ENCODE measurements around the gene GLI2. TPM values are rescaled to one million over a fixed set of nuclear protein-coding genes. Genes with fewer than 3 reads are reported as not detected.

The GLI2 gene
- total RNA-seq, 2 donors from 2014 or later, result not detected

DNA sequence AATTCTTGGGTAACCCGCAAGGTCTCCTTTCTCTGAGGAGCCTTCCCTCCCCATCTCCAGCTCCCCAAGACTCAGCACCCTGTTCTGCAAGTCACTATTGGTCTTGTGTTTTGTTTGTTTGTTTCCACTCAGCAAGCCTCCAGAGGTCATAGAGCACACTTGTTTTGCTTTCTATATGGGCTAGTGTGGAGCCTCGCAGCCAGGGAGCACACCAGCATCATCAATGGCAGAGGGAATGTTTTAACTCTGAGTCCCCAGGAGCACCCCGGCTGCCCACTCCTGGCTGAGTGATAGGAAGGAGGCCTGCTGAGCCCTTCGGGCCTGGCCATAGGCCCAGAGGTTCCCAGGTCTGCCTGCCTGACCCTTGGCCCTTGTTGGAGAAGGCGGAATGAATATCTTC is 36.6 kb downstream of the GLI2 start:
- no peaks in the 10 kb centered on the region for H3K4me1 Mint-ChIP-seq
- H3K27me3 Mint-ChIP-seq, result no peaks in the 10 kb centered on the region
- no peaks in the 10 kb centered on the region for H3K9me3 Mint-ChIP-seq
- no peak overlapping the region for H3K4me3 Mint-ChIP-seq
- no peak for ATAC-seq (replicated peaks)
- H3K36me3 Mint-ChIP-seq (ENCODE audit: low read depth), result no peaks in the 10 kb centered on the region
- no peak overlapping the region for H3K27ac Mint-ChIP-seq

DNA sequence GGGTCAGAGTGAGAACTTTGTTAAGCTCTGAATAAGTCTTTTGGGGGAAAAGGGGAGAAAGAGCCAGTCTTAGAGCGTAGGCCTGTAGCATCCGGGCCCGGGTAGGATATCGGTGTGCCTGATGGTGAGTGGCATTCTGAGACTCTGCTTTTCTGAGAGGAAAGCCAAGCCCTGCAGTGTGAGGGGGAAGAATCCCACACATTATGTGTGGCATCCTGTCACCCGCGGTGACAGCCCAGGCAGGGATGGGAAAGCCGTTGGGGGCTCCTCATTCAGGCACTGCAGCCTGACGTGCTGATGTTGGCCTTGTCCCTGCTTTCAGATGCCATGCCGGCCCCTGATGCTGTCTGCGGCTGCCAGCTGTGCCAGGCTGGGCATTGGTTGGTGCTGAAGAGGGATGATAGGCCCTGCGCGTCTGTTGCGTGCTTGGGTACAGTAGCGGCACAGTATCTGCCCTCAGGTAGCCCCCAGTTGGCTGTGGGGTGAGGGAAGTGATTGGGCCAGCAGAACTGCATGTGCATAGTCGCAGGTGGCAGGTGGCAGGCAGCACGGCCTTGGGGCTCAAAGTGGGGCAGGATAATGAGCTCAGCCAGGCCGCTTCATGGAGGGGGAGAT is 37.6 kb downstream of the GLI2 start:
- H3K4me1 Mint-ChIP-seq, result no peaks in the 10 kb centered on the region
- H3K4me3 Mint-ChIP-seq, result no peak overlapping the region
- no peaks in the 10 kb centered on the region for H3K36me3 Mint-ChIP-seq (ENCODE audit: low read depth)
- no peak for ATAC-seq (replicated peaks)
- no peak overlapping the region for H3K27ac Mint-ChIP-seq
- no peaks in the 10 kb centered on the region for H3K9me3 Mint-ChIP-seq
- H3K27me3 Mint-ChIP-seq, result no peaks in the 10 kb centered on the region

DNA sequence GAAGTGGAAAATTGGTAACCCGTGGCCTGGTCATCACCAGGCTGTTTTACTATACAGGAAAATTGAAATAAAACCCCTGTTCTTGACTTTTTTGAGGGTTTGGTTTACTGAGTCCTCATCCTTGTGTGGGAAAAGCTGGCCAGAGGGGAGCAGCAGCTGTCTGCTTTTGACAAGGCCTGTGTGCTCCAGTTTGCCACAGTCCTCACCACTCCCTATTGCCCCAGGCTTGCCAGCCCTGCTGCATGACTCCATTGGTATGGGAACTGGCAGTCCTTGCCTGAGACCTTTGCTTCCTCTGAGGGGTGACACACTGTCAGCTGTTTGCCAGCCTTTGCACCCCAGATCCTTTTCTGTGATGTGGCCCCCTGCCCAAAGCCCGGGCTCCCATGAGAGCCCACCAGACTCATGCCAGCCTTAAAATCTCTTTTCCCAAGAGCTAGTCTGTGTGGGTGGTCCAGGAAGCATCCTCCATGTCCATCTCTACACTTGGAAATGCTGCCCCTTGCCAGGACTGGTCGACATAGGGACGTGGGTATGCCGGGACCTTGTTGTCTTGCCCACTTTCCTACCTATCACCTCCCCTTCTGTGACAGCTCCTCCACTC is 39.0 kb downstream of the GLI2 start:
- Mint-ChIP-seq H3K4me1 (no peaks in the 10 kb centered on the region), H3K9me3 (no peaks in the 10 kb centered on the region), H3K4me3 (no peak overlapping the region)

DNA sequence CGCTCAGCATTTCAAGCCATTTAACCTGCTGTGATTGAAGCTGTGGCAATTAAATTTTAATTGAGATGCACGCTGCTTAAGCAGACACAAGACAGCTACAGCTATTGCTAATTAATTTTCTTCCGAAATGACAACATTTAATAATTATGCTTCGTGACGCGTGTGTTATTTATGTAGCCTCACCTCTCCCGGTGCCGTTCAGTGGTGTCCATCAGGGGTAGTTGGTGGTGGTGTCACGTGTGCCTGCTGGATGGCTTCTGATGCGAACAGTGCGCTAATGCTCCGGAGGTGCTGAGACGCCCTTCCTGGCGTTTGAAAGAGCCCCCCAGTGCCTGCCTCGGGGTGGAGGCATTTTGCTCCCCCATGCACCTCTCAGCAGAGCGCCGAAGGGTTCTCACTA is 39.5 kb downstream of the GLI2 start:
- no peaks in the 10 kb centered on the region for H3K4me1 Mint-ChIP-seq
- H3K27ac Mint-ChIP-seq, result no peak overlapping the region
- ATAC-seq (replicated peaks), result no peak
- H3K4me3 Mint-ChIP-seq, result no peak overlapping the region
- H3K9me3 Mint-ChIP-seq, result no peaks in the 10 kb centered on the region
- no peaks in the 10 kb centered on the region for H3K36me3 Mint-ChIP-seq (ENCODE audit: low read depth)
- H3K27me3 Mint-ChIP-seq, result peaks cover 2% of the 10 kb centered on the region

More for the DNA sequence above, 39.0 kb downstream of the GLI2 start:
- Mint-ChIP-seq H3K27ac (no peak overlapping the region), H3K27me3 (no peaks in the 10 kb centered on the region), H3K36me3 (ENCODE audit: low read depth) (no peaks in the 10 kb centered on the region)
- no peak for ATAC-seq (replicated peaks)

DNA sequence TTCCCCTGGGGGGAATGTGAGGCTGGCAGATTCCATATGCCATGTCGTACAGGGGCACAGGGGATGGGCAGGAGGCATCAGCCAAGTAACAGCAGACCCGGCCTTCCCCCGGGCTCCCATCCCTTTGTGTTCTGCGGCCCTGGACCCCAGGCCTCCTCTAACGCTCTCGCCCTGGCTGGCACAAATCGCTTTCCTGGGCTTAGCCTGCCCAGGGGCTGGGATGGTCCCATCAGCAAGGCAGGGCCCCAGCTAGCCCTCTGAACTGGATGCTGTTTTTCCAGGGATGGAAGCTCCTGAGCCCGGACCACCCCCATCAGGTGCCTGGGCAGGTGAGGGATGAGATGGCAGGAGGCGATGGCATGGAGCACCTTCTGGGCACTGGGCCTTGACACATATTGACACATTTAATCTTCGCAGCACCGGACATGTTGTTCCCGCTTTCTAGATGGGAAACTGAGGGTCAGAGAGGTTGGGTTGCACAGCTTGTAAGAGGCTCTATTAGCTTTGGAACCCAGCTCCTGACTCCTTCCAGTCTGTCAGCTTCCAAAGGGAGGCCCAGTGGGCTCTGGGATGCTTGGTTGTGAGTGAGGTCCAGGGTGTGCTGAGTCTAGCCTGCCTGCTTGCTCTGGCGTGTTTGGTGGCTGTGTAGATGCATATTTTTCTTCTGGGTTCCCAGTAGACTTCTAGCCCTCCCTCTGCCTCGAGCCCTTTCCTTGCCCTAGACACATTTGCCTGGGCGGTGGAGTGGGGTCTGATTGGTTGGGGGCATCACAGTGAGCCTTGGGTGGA is 40.3 kb downstream of the GLI2 start:
- Mint-ChIP-seq H3K36me3 (ENCODE audit: low read depth) (no peaks in the 10 kb centered on the region), H3K27me3 (peaks cover 3% of the 10 kb centered on the region), H3K4me3 (no peak overlapping the region), H3K9me3 (no peaks in the 10 kb centered on the region), H3K27ac (no peak overlapping the region), H3K4me1 (no peaks in the 10 kb centered on the region)
- no peak for ATAC-seq (replicated peaks)

DNA sequence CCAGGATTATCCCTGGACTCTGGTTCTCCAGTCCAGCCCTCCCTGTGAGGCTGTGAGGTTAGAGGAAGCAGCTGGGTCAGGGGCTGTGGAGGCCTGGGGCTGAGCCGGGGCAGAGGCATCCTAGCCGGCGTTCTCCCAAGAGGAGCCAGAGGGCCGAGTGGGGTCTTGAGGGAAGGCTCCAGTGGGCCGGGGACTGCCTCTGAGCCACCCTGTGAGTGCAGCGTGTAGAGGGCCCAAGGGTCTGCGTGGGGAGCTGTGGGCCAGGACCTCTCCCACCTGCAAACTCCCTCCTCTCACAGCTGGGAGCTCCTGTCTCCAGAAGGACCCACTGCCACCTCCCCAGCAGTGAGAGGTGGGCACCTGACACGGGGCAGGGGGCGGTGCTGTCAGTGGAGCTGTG is 41.0 kb downstream of the GLI2 start:
- no peaks in the 10 kb centered on the region for H3K36me3 Mint-ChIP-seq (ENCODE audit: low read depth)
- no peaks in the 10 kb centered on the region for H3K4me1 Mint-ChIP-seq
- no peak overlapping the region for H3K4me3 Mint-ChIP-seq
- H3K9me3 Mint-ChIP-seq, result no peaks in the 10 kb centered on the region
- peaks cover 3% of the 10 kb centered on the region for H3K27me3 Mint-ChIP-seq
- no peak overlapping the region for H3K27ac Mint-ChIP-seq
- ATAC-seq (replicated peaks), result no peak

DNA sequence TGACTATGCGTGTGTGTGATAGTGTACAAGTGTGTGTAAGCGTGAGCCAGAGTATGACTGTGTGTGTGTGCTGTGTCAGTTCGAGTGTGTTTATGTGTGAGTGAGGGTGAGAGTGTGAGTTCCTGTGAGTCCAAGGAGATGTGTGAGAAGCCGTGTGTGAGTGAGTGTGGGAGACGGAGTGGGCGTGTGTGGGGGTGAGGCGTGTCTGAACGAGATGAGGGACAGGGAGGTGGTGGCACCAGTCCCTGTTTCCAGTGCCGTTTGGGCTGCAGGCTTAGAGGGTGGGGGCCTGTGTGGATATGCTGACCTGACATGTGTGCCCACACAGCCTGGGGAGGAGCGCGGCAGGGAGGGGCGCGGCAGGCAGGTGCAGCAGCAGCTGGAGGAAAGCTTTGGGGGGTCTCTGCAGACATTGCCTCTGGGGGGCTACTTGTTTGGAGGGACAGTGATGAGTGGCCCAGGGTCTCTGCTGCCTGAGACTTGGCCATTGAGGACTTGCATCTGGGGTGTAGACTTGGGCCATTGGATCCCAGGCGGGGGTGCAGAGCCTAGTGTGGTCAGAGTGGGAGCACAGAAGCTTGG is 41.6 kb downstream of the GLI2 start:
- Mint-ChIP-seq H3K9me3 (no peaks in the 10 kb centered on the region), H3K4me3 (no peak overlapping the region), H3K27ac (no peak overlapping the region), H3K36me3 (ENCODE audit: low read depth) (no peaks in the 10 kb centered on the region), H3K4me1 (no peaks in the 10 kb centered on the region), H3K27me3 (peaks cover 3% of the 10 kb centered on the region)
- ATAC-seq (replicated peaks), result no peak

DNA sequence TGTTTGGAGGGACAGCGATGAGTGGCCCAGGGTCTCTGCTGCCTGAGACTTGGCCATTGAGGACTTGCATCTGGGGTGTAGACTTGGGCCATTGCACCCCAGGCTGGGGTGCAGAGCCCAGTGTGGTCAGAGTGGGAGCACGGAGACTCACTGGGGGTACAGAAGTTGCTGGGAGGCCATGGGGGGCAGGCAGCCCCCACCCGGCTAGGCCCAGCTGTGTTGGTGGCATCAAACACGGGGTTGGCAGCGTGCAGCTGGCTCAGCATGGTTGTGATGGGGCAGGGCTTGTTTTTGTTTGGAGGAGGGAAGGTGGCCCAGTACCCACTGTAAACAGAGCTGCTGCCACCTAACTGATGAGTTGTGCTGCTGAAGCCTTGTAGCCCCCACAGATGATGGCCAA is 42.1 kb downstream of the GLI2 start:
- Mint-ChIP-seq H3K27me3 (peaks cover 3% of the 10 kb centered on the region), H3K4me3 (no peak overlapping the region), H3K4me1 (no peaks in the 10 kb centered on the region), H3K36me3 (ENCODE audit: low read depth) (no peaks in the 10 kb centered on the region), H3K27ac (no peak overlapping the region), H3K9me3 (no peaks in the 10 kb centered on the region)
- no peak for ATAC-seq (replicated peaks)

DNA sequence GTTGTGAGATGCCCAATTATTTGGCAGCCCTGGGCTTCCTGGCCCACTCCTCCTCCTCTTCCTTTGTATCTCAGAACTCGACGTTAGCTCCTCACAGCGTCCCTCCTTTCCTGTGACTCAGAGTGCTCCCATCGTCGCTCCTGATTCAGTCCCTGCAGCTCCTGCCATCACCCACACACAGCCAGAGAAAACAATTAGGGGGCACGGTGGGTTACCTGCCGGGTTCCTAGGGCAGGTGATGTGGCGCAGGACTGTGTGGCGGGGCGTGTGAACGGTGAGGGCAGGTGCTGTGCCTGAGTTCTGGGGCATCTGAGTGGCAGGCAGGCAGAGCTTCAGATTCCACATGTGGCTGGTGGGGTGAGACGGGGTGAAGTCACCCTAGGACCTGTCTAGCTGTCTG is 42.6 kb downstream of the GLI2 start:
- H3K9me3 Mint-ChIP-seq, result no peaks in the 10 kb centered on the region
- no peak overlapping the region for H3K27ac Mint-ChIP-seq
- no peak overlapping the region for H3K4me3 Mint-ChIP-seq

DNA sequence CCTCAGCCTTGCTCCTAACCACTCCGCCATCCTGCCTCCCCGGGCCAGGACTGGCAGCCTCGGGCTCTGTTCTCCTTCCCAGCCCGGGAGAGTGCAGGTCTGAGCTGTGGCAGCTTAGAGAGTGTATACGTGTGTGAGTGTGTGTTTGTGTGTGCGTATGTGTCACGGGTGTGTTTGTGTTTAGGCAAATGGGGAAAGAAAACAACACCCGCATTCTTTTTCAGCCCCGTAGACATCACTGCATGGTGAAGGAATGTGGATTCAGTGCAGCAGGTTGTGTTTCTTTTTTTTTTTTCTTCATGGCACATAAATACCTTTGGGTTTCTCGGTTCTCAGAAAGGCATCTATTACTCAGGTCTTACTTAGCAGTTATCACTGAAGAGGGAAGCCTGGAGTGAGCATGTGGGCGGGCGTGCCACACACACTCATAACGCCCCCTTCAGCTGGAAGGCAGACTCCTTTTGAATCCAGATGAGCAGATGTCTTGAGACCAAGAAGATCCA is 44.2 kb downstream of the GLI2 start:
- Mint-ChIP-seq H3K27me3 (peaks cover 3% of the 10 kb centered on the region), H3K4me1 (no peaks in the 10 kb centered on the region), H3K27ac (no peak overlapping the region), H3K36me3 (ENCODE audit: low read depth) (no peaks in the 10 kb centered on the region), H3K4me3 (no peak overlapping the region), H3K9me3 (no peaks in the 10 kb centered on the region)
- ATAC-seq (replicated peaks), result no peak

More for the DNA sequence above, 42.6 kb downstream of the GLI2 start:
- Mint-ChIP-seq H3K36me3 (ENCODE audit: low read depth) (no peaks in the 10 kb centered on the region), H3K27me3 (peaks cover 3% of the 10 kb centered on the region), H3K4me1 (no peaks in the 10 kb centered on the region)
- no peak for ATAC-seq (replicated peaks)

DNA sequence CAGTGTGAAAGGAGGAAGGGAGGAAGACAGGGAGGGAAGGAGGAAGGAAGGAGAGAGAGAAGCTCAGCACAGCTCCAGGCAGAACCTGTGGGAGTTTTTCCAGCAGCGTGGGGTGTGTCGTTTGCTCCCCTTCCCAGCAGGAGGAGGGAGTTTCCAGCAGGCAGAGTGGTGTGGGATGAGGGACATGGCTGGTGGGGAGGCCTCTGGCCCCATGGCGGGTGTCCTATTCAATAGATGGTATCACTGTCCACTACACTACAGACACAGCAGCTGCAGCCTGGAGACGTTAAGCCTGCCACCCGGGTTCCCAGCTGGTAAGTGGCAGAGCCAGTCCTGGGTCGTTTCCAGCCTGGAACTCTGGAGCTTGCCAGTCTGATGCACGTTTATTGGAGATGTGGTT is 44.7 kb downstream of the GLI2 start:
- H3K9me3 Mint-ChIP-seq, result no peaks in the 10 kb centered on the region
- no peaks in the 10 kb centered on the region for H3K36me3 Mint-ChIP-seq (ENCODE audit: low read depth)
- H3K4me1 Mint-ChIP-seq, result no peaks in the 10 kb centered on the region
- H3K27me3 Mint-ChIP-seq, result peaks cover 3% of the 10 kb centered on the region
- ATAC-seq (replicated peaks), result no peak
- no peak overlapping the region for H3K27ac Mint-ChIP-seq
- H3K4me3 Mint-ChIP-seq, result no peak overlapping the region

DNA sequence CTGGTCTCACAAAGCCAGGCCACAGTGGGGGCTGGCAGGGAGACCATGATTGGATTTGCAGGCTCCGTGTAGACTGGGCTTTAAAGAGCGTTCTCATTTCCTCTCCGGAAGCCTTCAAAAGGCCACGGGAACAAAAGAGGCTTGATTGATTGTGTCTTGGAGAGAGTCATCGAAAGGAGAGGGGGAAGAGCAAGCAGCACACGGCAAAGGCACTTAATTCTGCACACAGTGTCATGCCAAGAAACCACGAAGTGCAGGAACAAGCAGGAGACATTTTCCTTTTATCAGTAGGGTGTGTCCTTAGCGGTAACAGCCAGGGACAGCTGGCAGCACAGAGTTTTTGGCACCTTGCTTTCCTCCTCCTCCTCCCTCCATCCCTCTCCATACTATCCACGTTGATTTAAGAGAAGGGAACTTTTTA is 47.7 kb downstream of the GLI2 start:
- Mint-ChIP-seq H3K36me3 (ENCODE audit: low read depth) (no peaks in the 10 kb centered on the region), H3K4me3 (no peak overlapping the region), H3K27me3 (peaks cover 3% of the 10 kb centered on the region), H3K4me1 (no peaks in the 10 kb centered on the region), H3K27ac (no peak overlapping the region), H3K9me3 (no peaks in the 10 kb centered on the region)
- no peak for ATAC-seq (replicated peaks)

DNA sequence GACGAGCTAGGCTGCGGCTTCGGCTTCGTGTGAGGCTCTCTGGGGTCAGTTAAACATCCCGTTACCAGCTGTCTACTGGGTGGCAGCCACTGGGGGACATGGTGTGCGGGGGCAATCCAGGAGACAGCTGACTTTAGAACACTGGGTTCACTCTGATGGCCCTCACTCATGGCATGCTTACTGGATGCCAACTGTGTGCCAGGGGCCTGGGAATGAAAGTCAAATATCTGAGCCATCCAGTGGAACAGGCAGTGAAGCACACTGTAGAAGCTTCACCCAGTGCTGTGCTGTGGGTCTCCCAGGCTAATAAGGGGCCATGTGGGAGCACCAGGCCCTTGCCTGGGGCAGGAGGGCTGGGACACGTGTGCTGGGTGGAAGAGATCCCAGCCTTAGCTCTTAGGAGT is 48.3 kb downstream of the GLI2 start:
- Mint-ChIP-seq H3K27ac (no peak overlapping the region), H3K36me3 (ENCODE audit: low read depth) (no peaks in the 10 kb centered on the region), H3K4me1 (no peaks in the 10 kb centered on the region), H3K27me3 (peaks cover 3% of the 10 kb centered on the region), H3K4me3 (no peak overlapping the region), H3K9me3 (no peaks in the 10 kb centered on the region)
- no peak for ATAC-seq (replicated peaks)
